SHP77 treated with DMSO at 0.1 percent for 48 hours (cell line): Measurements from ENCODE around the gene EPHX1.

Source experiments
- DNase-seq: peaks from one replicate; lab custom pipeline; 2025; lab: John Stamatoyannopoulos, UW

EPHX1 gene

GRCh38 chr1:225861834-225862580 is 52.1 kb downstream of the EPHX1 start:
- no peak for DNase-seq

- no peak for DNase-seq
Observed at GRCh38 chr1:225862581-225862950, 52.6 kb downstream of the EPHX1 start.

GRCh38 chr1:225863167-225863566 is 53.2 kb downstream of the EPHX1 start:
- DNase-seq, result no peak

- no peak for DNase-seq
Observed at GRCh38 chr1:225865514-225865913, 55.6 kb downstream of the EPHX1 start.

- no peak for DNase-seq
Observed at GRCh38 chr1:225866061-225866837, 56.3 kb downstream of the EPHX1 start.

- no peak for DNase-seq
Observed at GRCh38 chr1:225866981-225867380, 57.1 kb downstream of the EPHX1 start.

- DNase-seq, result no peak
Observed at GRCh38 chr1:225868631-225869330, 58.9 kb downstream of the EPHX1 start.

- DNase-seq, result peak; percentile 52
Observed at GRCh38 chr1:225870911-225871310, 61.0 kb downstream of the EPHX1 start.

- DNase-seq, result peak; percentile 90
Observed at GRCh38 chr1:225871359-225872074, 61.6 kb downstream of the EPHX1 start.

GRCh38 chr1:225872075-225872430 is 62.1 kb downstream of the EPHX1 start:
- DNase-seq, result no peak

- DNase-seq, result no peak
Observed at GRCh38 chr1:225873281-225873850, 63.4 kb downstream of the EPHX1 start.

- no peak for DNase-seq
Observed at GRCh38 chr1:225874431-225874830, 64.5 kb downstream of the EPHX1 start.

- DNase-seq, result no peak
Observed at GRCh38 chr1:225875044-225875815, 65.3 kb downstream of the EPHX1 start.

- DNase-seq, result no peak
Observed at GRCh38 chr1:225876900-225877510, 67.1 kb downstream of the EPHX1 start.

- DNase-seq, result peak; percentile 31
Observed at GRCh38 chr1:225877580-225877979, 67.7 kb downstream of the EPHX1 start.

- DNase-seq, result no peak
Observed at GRCh38 chr1:225878282-225878681, 68.4 kb downstream of the EPHX1 start.

GRCh38 chr1:225879521-225880221 is 69.7 kb downstream of the EPHX1 start:
- no peak for DNase-seq

GRCh38 chr1:225880222-225880588 is 70.3 kb downstream of the EPHX1 start:
- no peak for DNase-seq

GRCh38 chr1:225880636-225881035 is 70.7 kb downstream of the EPHX1 start:
- no peak for DNase-seq
